Right lung (tissue), 5 donors: ENCODE measurements around the gene LARP4B. TPM values are rescaled to one million over a fixed set of nuclear protein-coding genes. Genes with fewer than 3 reads are reported as not detected.
"Not testable (repeated sequence)": the region's sequence is repeated elsewhere in the genome, so short reads cannot be mapped to it uniquely, and the experiment has no call there.

Experiments
- DNase-seq, 2 donors: peaks; one replicate each; pipeline ENCODE4 v3.0.0-alpha.2; 2013
- polyA plus RNA-seq, 5 donors: library from polyadenylated mRNA; unstranded; fragments of 120-200 nt; gene quantifications; one replicate each; pipeline versions ENCODE4 v1.2.1 to v1.2.3, GENCODE V29; 2013; ENCODE audit warnings: inconsistent platforms in 1 of 5, low replicate concordance in 1 of 5; ENCODE audit not compliant: insufficient read length in 5 of 5, insufficient read depth in 1 of 5

LARP4B gene
- polyA plus RNA-seq, 5 donors: 42.0 to 57.0 (median 47.6) TPM

GRCh38 chr10:772227-772637 lies 159.3 kb downstream of the LARP4B start:
- no peak for DNase-seq

- no peak for DNase-seq
These were observed 159.9 kb downstream of the LARP4B start for GRCh38 chr10:771647-772046.

- DNase-seq: no peak
These were observed 160.5 kb downstream of the LARP4B start for GRCh38 chr10:770975-771374.

GRCh38 chr10:770048-770712 lies 161.3 kb downstream of the LARP4B start:
- not testable (repeated sequence) for DNase-seq

- no peak for DNase-seq
These were observed 163.7 kb downstream of the LARP4B start for GRCh38 chr10:767794-768193.

GRCh38 chr10:767211-767610 lies 164.3 kb downstream of the LARP4B start:
- no peak for DNase-seq

GRCh38 chr10:761376-761775 lies 170.1 kb downstream of the LARP4B start:
- DNase-seq: no peak

GRCh38 chr10:760622-761021 lies 170.9 kb downstream of the LARP4B start:
- DNase-seq: no peak

- no peak for DNase-seq
These were observed 171.5 kb downstream of the LARP4B start for GRCh38 chr10:759898-760477.

Other genes with a start within 250 kb of the LARP4B start
- gene DIP2C, start 242.0 kb downstream of the LARP4B start, polyA plus RNA-seq: 10 to 100 TPM; 15.8 to 20.3 (median 17.9) TPM
- 10 to 100 TPM; 53.3 to 62.4 (median 55.7) TPM for gene GTPBP4, start 56.7 kb upstream of the LARP4B start, polyA plus RNA-seq
- gene IDI2, start 94.2 kb upstream of the LARP4B start, polyA plus RNA-seq: under 1 TPM in 2 of 5 donors, not detected in 3; 0.14 to 0.19 TPM
- gene IDI1, start 117.4 kb upstream of the LARP4B start, polyA plus RNA-seq: 10 to 100 TPM; 50.9 to 79.8 (median 66.0) TPM
- gene WDR37, start 124.7 kb upstream of the LARP4B start, polyA plus RNA-seq: 10 to 100 TPM; 15.4 to 18.8 (median 16.0) TPM